Stimulated activated CD8-positive, alpha-beta memory T cell treated with anti-CD3 and anti-CD28 coated beads, Interleukin-12 subunit alpha, Interleukin-12 subunit beta, amount 100 ng/mL, for 24 hours (primary cell): Measurements from ENCODE around the gene MPEG1.

Source experiments
- DNase-seq: peaks from one replicate; pipeline ENCODE4 v3.0.0-alpha.2; 2020; ENCODE audit errors: extremely low read depth

Gene MPEG1

GRCh38 chr11:59188954-59189353, 23.8 kb downstream of the MPEG1 start:
- no peak for DNase-seq

GRCh38 chr11:59187587-59187986, 25.1 kb downstream of the MPEG1 start:
- no peak for DNase-seq

- DNase-seq = no peak
These were observed 25.7 kb downstream of the MPEG1 start for GRCh38 chr11:59187035-59187434.

DNA sequence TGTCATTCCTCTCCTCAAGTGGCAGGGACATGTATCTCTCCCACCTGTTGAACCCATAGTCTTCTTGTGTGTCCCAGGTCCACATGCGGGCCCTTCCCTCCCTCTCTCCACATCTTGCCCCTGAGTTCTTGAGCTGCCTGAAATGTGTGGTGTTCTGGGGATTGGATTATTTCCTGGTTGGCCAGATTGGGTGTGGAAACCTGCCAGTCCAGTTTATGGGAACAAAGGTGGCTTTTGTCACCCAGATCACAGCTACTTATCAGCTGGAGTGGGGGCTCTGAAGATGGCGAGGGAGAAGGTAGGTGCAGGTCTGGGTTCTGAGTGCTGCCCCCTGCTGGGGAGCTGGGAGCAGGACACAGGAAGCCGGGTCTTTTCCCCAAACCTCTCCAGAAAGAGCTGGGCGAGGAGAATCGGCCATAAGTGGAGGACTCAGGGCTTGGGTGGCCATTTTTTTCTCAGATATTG, 26.6 kb downstream of the MPEG1 start:
- no peak for DNase-seq

DNA sequence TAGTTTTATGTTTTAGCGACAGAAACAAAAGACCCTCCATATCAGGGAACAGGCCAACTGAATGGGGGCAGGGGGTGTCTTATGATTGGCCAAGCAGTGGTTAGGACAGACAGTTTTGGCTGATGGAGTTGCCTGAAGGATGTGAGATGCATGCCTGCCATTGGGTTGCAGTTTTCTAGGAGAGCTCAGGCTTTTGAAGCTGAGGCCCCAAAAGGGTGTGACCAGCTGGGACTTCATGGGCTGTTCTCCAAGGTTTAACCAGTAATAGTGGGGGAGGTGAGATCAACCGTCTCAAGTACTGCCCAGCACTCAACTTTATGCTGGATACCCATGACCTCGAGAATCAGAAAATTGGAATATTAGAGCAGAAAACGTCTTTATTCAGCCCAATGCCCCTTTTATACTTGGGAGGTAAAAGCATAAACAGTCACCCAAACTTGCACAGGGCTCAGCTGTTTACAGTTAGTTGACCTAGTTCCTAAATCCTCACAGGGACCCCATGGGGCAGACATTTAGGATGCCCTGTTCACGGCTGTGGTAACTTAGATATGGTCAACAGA, 27.3 kb downstream of the MPEG1 start:
- no peak for DNase-seq

DNA sequence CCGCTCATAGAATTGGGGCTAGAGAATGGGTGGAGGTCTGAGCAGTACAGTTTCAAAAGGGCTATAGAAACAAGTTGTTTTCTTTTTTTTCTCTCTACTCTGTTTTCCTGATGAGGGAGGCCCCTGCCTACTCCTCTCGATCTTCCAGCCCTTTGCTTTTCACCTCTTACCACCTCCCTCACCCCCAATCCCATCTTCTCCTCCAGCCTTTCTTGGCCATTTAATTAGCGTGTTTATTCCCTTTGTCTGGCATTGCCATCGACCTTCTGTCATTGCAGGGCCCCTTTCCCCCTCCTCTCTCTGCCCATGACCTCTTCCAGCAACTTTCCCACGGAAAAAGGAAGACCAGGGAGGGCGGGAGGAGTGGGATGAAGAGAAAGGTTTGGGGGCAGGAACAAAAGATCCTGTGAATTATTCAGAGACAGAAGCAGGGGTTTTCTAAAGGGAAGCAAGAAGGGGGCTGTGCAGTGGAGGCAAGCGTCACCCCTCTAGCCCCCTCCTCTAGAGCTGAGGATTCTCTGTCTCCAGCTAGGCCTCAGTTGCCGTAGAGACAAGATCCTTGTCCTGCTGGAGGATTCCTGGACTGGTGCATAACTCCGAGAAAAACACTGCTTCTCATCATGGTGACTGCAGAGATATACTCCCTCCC, 27.9 kb downstream of the MPEG1 start:
- no peak for DNase-seq

DNA sequence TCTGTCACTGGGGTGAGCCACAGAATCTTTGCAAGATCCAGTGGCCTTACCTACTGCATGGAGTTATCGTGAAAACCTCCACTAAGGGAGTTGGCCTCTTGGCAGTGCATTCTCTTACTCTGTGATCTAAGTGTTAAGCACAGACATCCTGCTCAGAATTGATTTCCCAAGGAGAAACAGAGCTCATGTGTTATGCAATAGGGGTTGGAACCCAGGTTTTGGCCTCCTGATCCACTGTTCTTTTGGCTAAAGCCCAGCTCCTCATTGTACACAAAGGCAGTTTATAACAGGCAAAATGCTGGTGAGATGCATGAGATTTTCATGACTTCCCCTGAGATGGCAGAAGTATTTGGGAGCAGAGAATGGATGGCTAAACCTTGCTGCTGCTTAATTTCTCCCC, 29.0 kb downstream of the MPEG1 start:
- DNase-seq = no peak

DNA sequence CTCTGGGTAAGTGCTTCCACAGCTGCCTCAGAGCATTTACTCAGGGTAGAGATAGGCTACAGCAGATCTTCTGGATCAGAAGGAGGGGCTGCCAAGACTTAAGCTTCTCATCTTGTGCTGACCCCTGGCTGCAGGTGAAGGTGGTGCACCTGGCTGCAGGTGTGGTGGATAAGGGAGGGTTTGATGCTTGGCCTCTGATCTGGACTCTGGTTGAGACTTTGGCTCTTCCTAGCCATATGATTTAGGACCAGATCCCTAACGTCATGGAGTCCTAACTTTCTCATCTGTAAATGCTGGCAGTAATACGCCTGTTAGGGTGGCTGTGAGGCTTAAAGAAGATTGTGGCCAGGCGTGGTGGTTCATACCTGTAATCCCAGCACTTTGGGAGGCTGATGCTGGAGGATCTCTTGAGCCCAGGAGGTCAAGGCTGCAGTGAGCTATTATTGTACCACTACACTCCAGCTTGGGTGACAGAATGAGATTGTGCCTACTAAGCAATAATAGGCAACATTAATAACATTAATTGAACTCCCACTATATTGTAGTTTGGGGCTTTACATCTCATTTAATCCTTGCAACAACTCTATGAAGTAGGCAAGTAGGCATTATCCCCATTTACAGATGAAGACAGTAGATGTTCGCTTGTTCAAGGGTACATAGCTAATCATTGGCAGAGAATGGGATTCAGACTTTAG, 30.1 kb downstream of the MPEG1 start:
- no peak for DNase-seq

- DNase-seq = no peak
These were observed 30.8 kb downstream of the MPEG1 start for GRCh38 chr11:59181746-59182456.

DNA sequence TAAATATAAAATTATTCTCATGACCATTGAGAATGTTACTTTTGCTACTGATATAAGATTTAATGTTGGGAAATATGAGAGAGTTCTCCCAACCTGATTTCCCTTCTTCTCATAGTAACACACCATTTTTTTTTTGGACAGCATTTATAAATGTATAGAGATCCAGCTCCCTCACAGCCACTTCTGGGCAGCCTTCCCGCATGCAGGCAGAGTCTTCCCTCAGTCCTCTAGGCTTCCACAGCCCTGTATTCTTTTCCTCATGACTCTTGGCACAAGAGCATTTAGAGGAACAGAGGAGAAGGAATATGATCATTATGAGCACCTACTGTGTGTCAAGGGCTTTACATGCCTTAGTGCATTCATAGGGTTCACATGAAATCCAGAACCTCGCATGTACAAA, 31.8 kb downstream of the MPEG1 start:
- no peak for DNase-seq

GRCh38 chr11:59180168-59180776, 32.5 kb downstream of the MPEG1 start:
- DNase-seq = no peak

- no peak for DNase-seq
These were observed 33.6 kb downstream of the MPEG1 start for GRCh38 chr11:59179121-59179520.

GRCh38 chr11:59178402-59178801, 34.3 kb downstream of the MPEG1 start:
- no peak for DNase-seq

GRCh38 chr11:59176330-59176729, 36.4 kb downstream of the MPEG1 start:
- DNase-seq = no peak

GRCh38 chr11:59175091-59175501, 37.6 kb downstream of the MPEG1 start:
- DNase-seq = no peak

- DNase-seq = no peak
These were observed 38.1 kb downstream of the MPEG1 start for GRCh38 chr11:59174664-59175033.

DNA sequence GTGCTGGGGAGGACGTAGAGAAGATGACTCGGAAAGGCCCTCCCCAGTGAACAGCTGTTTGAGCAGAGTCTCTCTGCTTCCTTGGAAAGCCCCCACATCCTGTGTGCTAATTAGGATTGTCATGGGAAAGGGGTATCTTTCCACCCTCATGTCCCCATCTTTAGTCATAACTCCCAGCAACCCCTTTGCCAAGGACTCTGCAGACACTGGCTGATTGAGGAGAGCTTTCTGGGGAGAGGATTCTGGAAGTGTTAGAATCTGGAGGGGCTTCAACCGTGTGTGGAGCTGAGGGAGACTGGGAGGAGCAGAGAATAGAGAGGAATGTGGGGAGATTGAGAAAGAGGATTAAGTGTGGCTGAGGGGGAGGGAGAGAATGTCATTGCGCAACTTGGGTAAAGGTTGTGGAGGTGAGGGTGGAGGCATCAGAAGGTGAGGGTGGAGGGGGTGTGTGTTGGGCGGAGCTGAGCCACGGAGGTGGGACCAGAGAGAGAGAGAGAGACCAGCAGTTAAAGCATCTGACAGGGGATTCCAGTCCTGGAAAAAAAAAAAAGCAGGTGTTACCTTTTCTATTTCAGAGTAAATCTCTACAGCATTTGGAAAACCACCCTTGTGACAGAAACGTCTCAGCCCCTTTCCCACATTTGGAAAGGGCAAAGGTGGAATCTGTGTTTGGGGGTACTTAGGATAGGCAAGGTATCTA, 38.6 kb downstream of the MPEG1 start:
- DNase-seq = no peak

DNA sequence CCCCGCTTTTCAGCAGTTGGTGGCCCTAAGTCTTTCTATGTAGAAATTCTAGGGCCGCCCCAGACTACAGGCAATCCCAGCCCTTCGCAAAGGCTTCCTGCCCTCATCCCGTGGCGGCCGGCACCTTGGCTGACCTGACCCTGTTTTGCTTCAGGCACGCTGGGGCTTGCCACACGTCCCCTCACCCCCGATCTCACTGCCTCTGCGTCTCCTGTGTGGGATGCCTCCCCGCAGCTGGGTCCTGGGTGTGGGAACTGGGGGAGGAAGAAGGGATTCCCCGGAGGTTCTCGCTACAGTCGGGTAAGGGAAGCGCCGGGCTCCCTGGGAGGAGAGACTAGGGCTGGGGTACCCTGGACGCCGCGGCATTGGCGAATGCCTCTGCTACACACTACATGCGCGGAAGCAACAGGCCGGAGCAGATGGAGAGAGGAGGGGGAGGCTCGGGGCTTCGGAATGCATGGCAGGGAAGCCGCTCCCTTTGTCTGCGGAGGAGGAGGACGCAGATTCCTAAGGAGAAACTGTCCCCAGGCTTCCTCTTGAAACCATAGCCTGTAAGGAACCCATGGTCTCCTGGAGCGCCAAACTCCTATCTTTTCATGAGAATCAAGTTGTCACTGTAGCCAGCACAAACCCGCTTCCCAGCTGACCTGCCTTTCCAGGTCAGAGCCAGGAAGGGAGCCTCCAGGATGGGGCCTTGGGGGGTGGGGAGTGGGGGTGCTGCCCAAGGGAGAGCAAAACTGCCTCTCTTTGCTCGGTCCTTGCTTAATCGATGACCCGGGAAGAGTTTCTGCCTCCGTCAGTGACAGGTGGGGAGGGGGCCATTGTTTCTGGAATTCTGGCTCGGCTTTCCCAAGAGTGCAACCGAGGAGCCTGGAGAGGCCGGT, 39.4 kb downstream of the MPEG1 start:
- DNase-seq = no peak

DNA sequence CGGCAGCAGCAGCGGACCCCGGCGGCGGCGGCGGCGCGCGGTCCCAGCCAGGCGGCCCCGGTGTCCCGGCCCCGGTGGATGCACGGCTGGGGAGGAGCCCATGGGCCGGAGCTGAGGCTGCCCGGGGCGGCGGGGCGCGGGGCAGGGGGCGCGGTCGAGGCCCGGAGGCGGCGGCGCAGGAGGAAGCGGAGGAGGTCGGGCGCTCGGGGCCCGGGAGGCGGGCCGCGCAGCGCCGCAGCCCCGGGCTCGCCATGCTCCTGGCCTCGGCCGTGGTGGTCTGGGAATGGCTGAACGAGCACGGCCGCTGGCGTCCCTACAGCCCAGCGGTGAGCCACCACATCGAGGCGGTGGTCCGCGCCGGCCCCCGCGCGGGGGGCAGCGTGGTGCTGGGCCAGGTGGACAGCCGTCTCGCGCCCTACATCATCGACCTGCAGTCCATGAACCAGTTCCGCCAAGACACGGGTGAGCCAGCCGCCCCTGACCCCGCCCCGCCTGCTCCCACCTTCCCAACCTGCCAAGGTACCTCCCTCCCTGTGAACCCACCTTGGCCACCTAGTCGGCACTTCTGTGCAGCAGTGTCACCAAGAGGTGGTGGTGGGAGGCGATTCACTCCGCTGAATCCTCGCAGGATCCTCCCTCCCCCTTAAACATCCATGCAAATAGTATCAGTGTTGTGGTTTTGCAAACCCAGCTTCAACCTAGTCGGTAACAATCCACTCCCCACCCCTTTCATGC, 40.2 kb downstream of the MPEG1 start:
- no peak for DNase-seq
